Right lobe of liver (tissue), 4 donors: ENCODE results near the gene R3HDM4.

Experiments used
- CTCF ChIP-seq, 4 donors: fragments of 200-600 bp in 3 of 4; fragments of 450-650 bp in 1 of 4; IDR thresholded peaks; one replicate each; pipeline versions ENCODE4 v1.5.1 to v1.8.0; 2016 to 2022; ENCODE audit warnings: antibody characterized with exemption in 4 of 4, mild to moderate bottlenecking in 2 of 4
- POLR2A ChIP-seq: fragments of 450-650 bp; IDR thresholded peaks from one replicate; pipeline ENCODE4 v1.6.1; 2017; ENCODE audit warnings: antibody characterized with exemption, mild to moderate bottlenecking
- donor health status: DM: no; HTN: no; CAD: no.
- donor health status: DM: no; HTN: no; CAD: no.
- donor health status: DM: no; HTN: yes; CAD: no.

DNA sequence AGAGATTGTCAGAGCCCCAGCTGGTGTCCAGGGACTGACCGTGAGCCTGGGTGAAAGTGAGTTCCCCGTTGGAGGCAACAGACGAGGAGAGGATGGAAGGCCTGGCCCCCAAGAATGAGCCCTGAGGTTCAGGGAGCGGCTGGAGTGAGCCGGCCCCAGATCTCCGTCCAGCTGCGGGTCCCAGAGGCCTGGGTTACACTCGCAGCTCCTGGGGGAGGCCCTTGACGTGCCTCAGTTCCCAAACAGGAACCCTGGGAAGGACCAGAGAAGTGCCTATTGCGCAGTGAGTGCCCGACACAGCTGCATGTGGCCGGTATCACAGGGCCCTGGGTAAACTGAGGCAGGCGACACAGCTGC lies 62.1 kb downstream of the R3HDM4 start:
- TF ChIP-seq POLR2A (no peak), CTCF (IDR thresholded peaks at IDR 0.05) (no peak)
